SK-N-SH (cell line): ENCODE data around the gene MGLL. TPM values are rescaled to one million over a fixed set of nuclear protein-coding genes. Genes with fewer than 3 reads are reported as not detected.
A peak's percentile ranks its signal among the peaks of the same experiment; 100 is the strongest.

Experiments
- CTCF ChIA-PET: fragments of 300-600, 350-600 bp; formaldehyde crosslinking; extraction: SDS; loops from one replicate; lab custom pipeline; 2021; lab: Yijun Ruan, JAX
- POLR2A ChIA-PET: fragments of 350-600 bp; sonication (Branson Sonifier 250); formaldehyde crosslinking; extraction: SDS; loops from one replicate; lab custom pipeline; 2020; ENCODE audit warnings: antibody characterized with exemption, inconsistent platforms; lab: Yijun Ruan, JAX
- DNase-seq: peaks from one replicate; pipeline ENCODE4 v3.0.0; 2012
- H2AFZ ChIP-seq: fragments of 200-600 bp; sonication (generic); 2 replicates; pipeline ENCODE4 v1.8.1; 2016; ENCODE audit warnings: antibody characterized with exemption, mild to moderate bottlenecking, low read depth
- H3F3A ChIP-seq: fragments of 200-600 bp; sonication (generic); replicated peaks from 2 replicates; pipeline ENCODE3; 2016; ENCODE audit warnings: antibody characterized with exemption, mild to moderate bottlenecking; ENCODE audit not compliant: insufficient read depth
- H3K27ac ChIP-seq, 2 experiments: fragments of 200-500 bp in 1 of 2; fragments of 200-600 bp in 1 of 2; sonication (Bioruptor generic) in 1 of 2; sonication (generic), shearing (Covaris generic) in 1 of 2; 2 replicates each; pipeline versions ENCODE4 v1.5.1 to v1.6.1; 2014 to 2016; ENCODE audit warnings: low read depth in 2 of 2, inconsistent platforms in 1 of 2, low read length in 1 of 2, mild to moderate bottlenecking in 1 of 2, mixed read lengths in 1 of 2
- H3K27me3 ChIP-seq: fragments of 200-600 bp; sonication (generic), shearing (Covaris generic); 2 replicates; pipeline ENCODE4 v1.6.1; 2016; ENCODE audit warnings: mixed run types; ENCODE audit not compliant: insufficient read depth
- H3K36me3 ChIP-seq, 2 experiments: fragments of 200-500 bp in 1 of 2; fragments of 200-600 bp in 1 of 2; sonication (Bioruptor generic) in 1 of 2; sonication (generic) in 1 of 2; replicated peaks in 1 of 2; 2 replicates each; pipeline versions ENCODE3 to v1.5.1; 2014 to 2016; ENCODE audit warnings: low read length in 1 of 2, mild to moderate bottlenecking in 1 of 2; ENCODE audit not compliant: insufficient read depth in 2 of 2, control insufficient read depth in 1 of 2
- H3K4me1 ChIP-seq, 2 experiments: fragments of 200-500 bp in 1 of 2; fragments of 200-600 bp in 1 of 2; sonication (Bioruptor generic) in 1 of 2; sonication (generic), shearing (Covaris generic) in 1 of 2; 2 replicates each; pipeline versions ENCODE4 v1.5.1 to v1.6.1; 2014 to 2016; ENCODE audit warnings: low read depth in 1 of 2, low read length in 1 of 2, mixed run types in 1 of 2; ENCODE audit not compliant: insufficient read depth in 2 of 2, control insufficient read depth in 1 of 2
- H3K4me2 ChIP-seq: fragments of 200-600 bp; sonication (generic), shearing (Covaris generic); 2 replicates; pipeline ENCODE4 v1.6.1; 2017; ENCODE audit warnings: mixed run types
- H3K4me3 ChIP-seq, 2 experiments: fragments of 200-500 bp in 1 of 2; fragments of 200-600 bp in 1 of 2; sonication (Bioruptor generic) in 1 of 2; sonication (generic), shearing (Covaris generic) in 1 of 2; 2 replicates each; pipeline versions ENCODE4 v1.5.1 to v1.8.1; 2014 to 2016; ENCODE audit warnings: low read depth in 2 of 2, inconsistent platforms in 1 of 2, low read length in 1 of 2, mild to moderate bottlenecking in 1 of 2, mixed read lengths in 1 of 2, moderate library complexity in 1 of 2
- H3K79me2 ChIP-seq: fragments of 200-600 bp; sonication (generic); 2 replicates; pipeline ENCODE4 v1.8.1; 2017; ENCODE audit warnings: mild to moderate bottlenecking; ENCODE audit not compliant: insufficient read depth
- H3K9ac ChIP-seq: fragments of 200-600 bp; sonication (generic); 2 replicates; pipeline ENCODE4 v1.6.1; 2017; ENCODE audit warnings: mixed run types
- H3K9me2 ChIP-seq: fragments of 200-600 bp; sonication (generic); 2 replicates; pipeline ENCODE4 v1.6.1; 2017; ENCODE audit warnings: mixed run types
- H3K9me3 ChIP-seq: fragments of 200-600 bp; sonication (generic); 2 replicates; pipeline ENCODE4 v1.6.1; 2017; ENCODE audit warnings: mixed run types, mild to moderate bottlenecking, moderate library complexity
- H4K20me1 ChIP-seq: fragments of 200-600 bp; sonication (generic); 2 replicates; pipeline ENCODE4 v1.6.1; 2017; ENCODE audit warnings: mild to moderate bottlenecking, mixed run types; ENCODE audit not compliant: insufficient read depth
- ELF1 ChIP-seq: IDR thresholded peaks from 2 replicates; pipeline ENCODE4 v1.4.0; 2012
- EZH2phosphoT487 ChIP-seq: fragments of 200-600 bp; sonication (generic); IDR thresholded peaks from 2 replicates; pipeline ENCODE4 v1.6.1; 2017; ENCODE audit warnings: low read depth, mixed run types, mild to moderate bottlenecking, antibody characterized with exemption, moderate library complexity, borderline replicate concordance
- MAX ChIP-seq: IDR thresholded peaks from 2 replicates; pipeline ENCODE4 v1.4.0; 2012; ENCODE audit warnings: low read depth
- MXI1 ChIP-seq: IDR thresholded peaks from 2 replicates; pipeline ENCODE4 v1.6.1; 2012; ENCODE audit warnings: mild to moderate bottlenecking, low read depth, low read length, improper control_type of control experiment
- RCOR1 ChIP-seq: fragments of 150-350 bp; IDR thresholded peaks from 2 replicates; pipeline ENCODE4 v1.6.1; 2017; ENCODE audit warnings: antibody characterized with exemption, low read length
- RFX5 ChIP-seq: IDR thresholded peaks from 2 replicates; pipeline ENCODE4 v1.6.1; 2012; ENCODE audit warnings: mild to moderate bottlenecking, improper control_type of control experiment, low read length
- RXRA ChIP-seq: IDR thresholded peaks from 2 replicates; pipeline ENCODE4 v1.4.0; 2012; ENCODE audit warnings: low read depth, mild to moderate bottlenecking, borderline replicate concordance
- TAF1 ChIP-seq: IDR thresholded peaks from 2 replicates; pipeline ENCODE4 v1.6.1; 2012; ENCODE audit warnings: low read depth, mild to moderate bottlenecking, low read length, moderate library complexity, borderline replicate concordance
- ZBTB33 ChIP-seq: IDR thresholded peaks from 2 replicates; pipeline ENCODE4 v1.4.0; 2012; ENCODE audit warnings: low read depth, borderline replicate concordance
- WGBS: methylation state at CpG from one replicate; pipeline ENCODE4 v1.1.6; 2017; ENCODE audit warnings: low lambda C conversion rate; 5-methylcytosine and 5-hydroxymethylcytosine counted together
- polyA plus RNA-seq, 3 experiments: library from polyadenylated mRNA; depleted of rRNA; stranded (reverse); fragments of >200 nt; gene quantifications; 2 replicates each; pipeline ENCODE4 v1.2.3, GENCODE V29; 2012
- TF ChIP-seq, protein P1 (sequence below): IDR thresholded peaks from 2 replicates; pipeline ENCODE4 v1.4.0; 2012; ENCODE audit warnings: low read depth, borderline replicate concordance

MGLL gene
- polyA plus RNA-seq, 1 of the 3 experiments (the other 2 are of a cell fraction): 2.2 TPM

DNA sequence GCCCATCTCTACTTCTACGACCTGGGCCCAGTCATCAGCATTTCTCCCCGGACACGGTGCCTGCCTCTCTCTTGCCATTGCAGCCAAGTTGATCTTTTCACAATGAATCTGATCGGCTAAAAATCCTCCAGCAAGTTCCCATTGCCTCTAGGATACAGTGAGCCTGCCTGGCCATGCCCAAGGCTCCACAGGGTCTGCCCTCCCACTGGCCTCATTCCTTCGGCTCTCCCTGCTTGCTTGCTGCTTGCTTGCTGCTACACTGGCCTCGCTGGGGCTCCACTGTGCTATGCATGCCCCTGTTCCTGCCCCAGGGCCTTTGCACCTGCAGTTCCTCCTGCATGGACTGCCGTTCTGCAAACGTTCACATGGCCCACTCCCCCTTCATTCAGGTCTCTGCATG, 147.5 kb downstream of the MGLL start:
- Histone ChIP-seq H4K20me1 (no peaks in the 10 kb centered on the region), H3K4me3 (no peak overlapping the region), H3K27me3 (no peaks in the 10 kb centered on the region), H3K4me2 (no peak overlapping the region), H3K36me3 (peaks cover 0 to 3% of the 10 kb centered on the region in 2 experiments), H3K9me3 (no peaks in the 10 kb centered on the region), H3K79me2 (peaks cover 13% of the 10 kb centered on the region), H2AFZ (no peak overlapping the region), H3K9me2 (no peaks in the 10 kb centered on the region), H3K27ac (no peak overlapping the region), H3F3A (no peaks in the 10 kb centered on the region), H3K4me1 (peaks cover 6 to 19% of the 10 kb centered on the region in 2 experiments; a peak in 1 of 4 replicates), H3K9ac (no peak overlapping the region)
- ChIA-PET CTCF (interaction anchor here (0.8 kb wide), 1 partner anchor 297 kb away, joined by 3 read pairs; no protein-coding TSS in a partner anchor), POLR2A (no interaction called here)
- 86% methylated on average over 8 of the region's 8 CpGs for WGBS
- TF ChIP-seq ZBTB33 (no peak), TAF1 (no peak), EZH2phosphoT487 (no peak), RXRA (no peak), MAX (no peak)
- TF ChIP-seq, protein P1, sequence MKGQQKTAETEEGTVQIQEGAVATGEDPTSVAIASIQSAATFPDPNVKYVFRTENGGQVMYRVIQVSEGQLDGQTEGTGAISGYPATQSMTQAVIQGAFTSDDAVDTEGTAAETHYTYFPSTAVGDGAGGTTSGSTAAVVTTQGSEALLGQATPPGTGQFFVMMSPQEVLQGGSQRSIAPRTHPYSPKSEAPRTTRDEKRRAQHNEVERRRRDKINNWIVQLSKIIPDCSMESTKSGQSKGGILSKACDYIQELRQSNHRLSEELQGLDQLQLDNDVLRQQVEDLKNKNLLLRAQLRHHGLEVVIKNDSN: no peak
- no peak for DNase-seq

- H3K9me3 ChIP-seq: no peaks in the 10 kb centered on the region
- 88% methylated on average over 16 of the region's 17 CpGs for WGBS
- H4K20me1 ChIP-seq: no peaks in the 10 kb centered on the region
- H3K79me2 ChIP-seq: peaks cover 13% of the 10 kb centered on the region
- peak overlapping the region; percentile 98; the same call in 1 of the 2 replicates for H3K4me2 ChIP-seq
- no peaks in the 10 kb centered on the region for H3F3A ChIP-seq
- peak overlapping the region; percentile 92 to 98; a peak in 3 of 4 replicates for H3K4me3 ChIP-seq
- H3K9ac ChIP-seq: no peak overlapping the region
- H2AFZ ChIP-seq: no peak overlapping the region
- no peaks in the 10 kb centered on the region for H3K9me2 ChIP-seq
- H3K36me3 ChIP-seq: peaks cover 0 to 3% of the 10 kb centered on the region in 2 experiments
- POLR2A ChIA-PET: no interaction called here
- CTCF ChIA-PET: interaction anchor here (0.6 to 2.3 kb wide), 4 partner anchors 20 to 823 kb away, joined by 3 to 7 read pairs (median 4); no protein-coding TSS in a partner anchor
- no peak overlapping the region for H3K27ac ChIP-seq
- H3K27me3 ChIP-seq: no peaks in the 10 kb centered on the region
- peaks cover 6 to 19% of the 10 kb centered on the region in 2 experiments; a peak in 1 of 4 replicates for H3K4me1 ChIP-seq
- no peak for DNase-seq
- TF ChIP-seq MXI1 (no peak), RXRA (no peak), RFX5 (no peak), TAF1 (no peak), RCOR1 (no peak), ELF1 (no peak)
These were observed 148.1 kb downstream of the MGLL start for GRCh38 chr3:127674101-127674721.
